Inflammatory macrophage treated with lipopolysaccharide for 1 hour (primary cell): ENCODE data around the gene COASY.
"Not testable (repeated sequence)": the region's sequence is repeated elsewhere in the genome, so short reads cannot be mapped to it uniquely, and the experiment has no call there.

ENCODE experiments used
- DNase-seq, 2 donors: peaks; one replicate each; pipeline ENCODE4 v3.0.0-alpha.2; 2020 to 2022

Gene COASY

GRCh38 chr17:42535155-42536047 is 26.5 kb upstream of the COASY start:
- DNase-seq: no peak

- DNase-seq: peak; percentile 90 to 91
These were observed 25.9 kb upstream of the COASY start, which contains the start of gene NAGLU for GRCh38 chr17:42536048-42536371. NAGLU (plus strand) TSS chr17:42536241; CDS start chr17:42536273, 32 bp downstream.

DNA sequence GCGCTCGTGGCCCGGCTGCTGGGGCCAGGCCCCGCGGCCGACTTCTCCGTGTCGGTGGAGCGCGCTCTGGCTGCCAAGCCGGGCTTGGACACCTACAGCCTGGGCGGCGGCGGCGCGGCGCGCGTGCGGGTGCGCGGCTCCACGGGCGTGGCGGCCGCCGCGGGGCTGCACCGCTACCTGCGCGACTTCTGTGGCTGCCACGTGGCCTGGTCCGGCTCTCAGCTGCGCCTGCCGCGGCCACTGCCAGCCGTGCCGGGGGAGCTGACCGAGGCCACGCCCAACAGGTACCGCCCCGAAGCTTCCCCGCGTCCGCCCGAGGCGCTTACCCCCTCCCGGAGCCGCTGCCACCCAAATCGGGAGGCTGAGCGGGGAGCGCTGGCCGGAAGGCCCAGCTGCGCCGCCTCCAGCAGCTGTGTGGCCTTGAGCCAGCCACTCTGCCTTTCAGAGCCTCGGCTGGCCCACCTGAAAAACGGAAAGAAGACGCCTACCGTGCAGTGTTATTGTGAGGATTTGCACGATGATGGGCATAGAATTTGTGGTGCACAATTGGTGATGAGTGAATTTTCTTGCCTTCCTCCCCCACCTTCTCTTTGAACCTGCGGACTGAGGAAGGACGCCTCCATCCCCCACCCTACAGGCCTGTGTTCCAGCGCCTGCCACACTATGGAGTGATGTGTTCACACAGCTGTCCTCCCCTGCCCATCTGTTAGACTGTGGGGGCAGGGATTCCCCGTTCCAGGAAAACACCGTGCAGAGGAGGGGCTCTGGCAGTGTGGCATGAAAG is 25.4 kb upstream of the COASY start:
- DNase-seq: peak; percentile 59 to 70

- DNase-seq: no peak
These were observed 24.7 kb upstream of the COASY start for GRCh38 chr17:42537156-42537805.

DNA sequence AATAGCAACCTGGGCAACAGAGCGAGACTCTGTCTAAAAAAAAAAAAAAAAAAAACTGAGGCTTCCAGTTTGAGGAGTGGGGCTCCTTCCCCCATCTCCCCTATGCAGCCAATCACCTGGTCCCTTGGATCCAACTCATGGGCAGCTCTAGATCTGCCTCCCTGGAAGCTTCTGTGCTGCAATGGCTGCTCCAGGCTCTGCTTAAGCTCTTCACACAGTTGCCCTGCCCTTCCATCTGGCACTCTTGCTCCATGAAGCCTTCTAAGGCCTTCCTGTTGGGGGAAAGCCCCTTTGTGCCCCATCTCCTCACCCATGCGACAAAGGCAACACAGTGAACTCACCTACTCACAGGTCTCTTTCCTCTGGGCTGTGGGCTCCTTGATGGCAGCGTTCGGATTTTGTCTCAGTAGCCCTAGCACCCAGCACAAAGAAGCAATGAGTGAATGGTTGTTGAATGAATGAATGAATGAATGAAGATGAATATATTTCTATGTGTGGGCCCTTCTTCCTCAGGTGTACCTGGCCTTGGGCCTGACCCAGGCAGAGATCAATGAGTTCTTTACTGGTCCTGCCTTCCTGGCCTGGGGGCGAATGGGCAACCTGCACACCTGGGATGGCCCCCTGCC is 24.0 kb upstream of the COASY start:
- no peak for DNase-seq

GRCh38 chr17:42538482-42538881 is 23.5 kb upstream of the COASY start:
- no peak for DNase-seq

- not testable (repeated sequence) for DNase-seq
These were observed 21.4 kb upstream of the COASY start for GRCh38 chr17:42540558-42540957.

- DNase-seq: no peak
These were observed 20.7 kb upstream of the COASY start for GRCh38 chr17:42541041-42541833.

DNA sequence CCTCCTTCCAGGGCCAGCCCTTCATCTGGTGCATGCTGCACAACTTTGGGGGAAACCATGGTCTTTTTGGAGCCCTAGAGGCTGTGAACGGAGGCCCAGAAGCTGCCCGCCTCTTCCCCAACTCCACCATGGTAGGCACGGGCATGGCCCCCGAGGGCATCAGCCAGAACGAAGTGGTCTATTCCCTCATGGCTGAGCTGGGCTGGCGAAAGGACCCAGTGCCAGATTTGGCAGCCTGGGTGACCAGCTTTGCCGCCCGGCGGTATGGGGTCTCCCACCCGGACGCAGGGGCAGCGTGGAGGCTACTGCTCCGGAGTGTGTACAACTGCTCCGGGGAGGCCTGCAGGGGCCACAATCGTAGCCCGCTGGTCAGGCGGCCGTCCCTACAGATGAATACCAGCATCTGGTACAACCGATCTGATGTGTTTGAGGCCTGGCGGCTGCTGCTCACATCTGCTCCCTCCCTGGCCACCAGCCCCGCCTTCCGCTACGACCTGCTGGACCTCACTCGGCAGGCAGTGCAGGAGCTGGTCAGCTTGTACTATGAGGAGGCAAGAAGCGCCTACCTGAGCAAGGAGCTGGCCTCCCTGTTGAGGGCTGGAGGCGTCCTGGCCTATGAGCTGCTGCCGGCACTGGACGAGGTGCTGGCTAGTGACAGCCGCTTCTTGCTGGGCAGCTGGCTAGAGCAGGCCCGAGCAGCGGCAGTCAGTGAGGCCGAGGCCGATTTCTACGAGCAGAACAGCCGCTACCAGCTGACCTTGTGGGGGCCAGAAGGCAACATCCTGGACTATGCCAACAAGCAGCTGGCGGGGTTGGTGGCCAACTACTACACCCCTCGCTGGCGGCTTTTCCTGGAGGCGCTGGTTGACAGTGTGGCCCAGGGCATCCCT is 18.5 kb upstream of the COASY start:
- no peak for DNase-seq

GRCh38 chr17:42544874-42545283 is 17.1 kb upstream of the COASY start:
- no peak for DNase-seq

DNA sequence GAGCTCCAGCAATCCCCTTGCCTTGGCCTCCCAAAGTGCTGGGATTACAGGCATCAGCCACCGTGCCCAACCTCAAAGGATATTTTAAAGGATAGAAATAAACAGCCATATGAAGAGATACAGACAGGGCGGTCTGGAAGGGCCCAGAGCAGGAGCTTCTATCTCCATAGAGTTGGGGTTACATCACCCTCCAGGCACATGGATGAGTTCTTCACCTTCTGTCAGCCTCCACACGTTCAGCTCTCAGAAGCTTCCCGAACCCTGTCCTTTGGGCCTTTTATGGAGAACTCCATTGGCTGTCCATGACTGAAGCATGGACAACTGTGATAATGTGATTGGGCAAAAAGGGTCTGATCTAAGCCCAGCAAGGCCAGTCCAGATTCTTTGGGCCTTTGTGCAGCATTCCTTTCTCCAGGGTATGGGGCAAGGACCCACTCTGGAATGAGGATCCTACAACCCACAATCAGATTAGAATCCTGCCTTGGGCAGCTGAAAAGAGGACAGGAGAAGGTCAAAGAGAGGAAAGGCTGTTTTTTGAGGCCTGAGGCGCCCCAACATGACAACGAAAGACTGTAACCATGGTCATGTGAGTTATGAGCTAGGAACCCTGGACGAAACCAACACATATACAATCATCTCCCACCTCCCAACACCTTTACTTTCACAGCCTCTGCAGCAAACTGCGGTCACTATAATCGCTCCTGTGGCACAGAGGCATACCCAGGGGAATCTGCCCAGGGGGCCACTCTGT is 16.0 kb upstream of the COASY start:
- DNase-seq: not testable (repeated sequence)

DNA sequence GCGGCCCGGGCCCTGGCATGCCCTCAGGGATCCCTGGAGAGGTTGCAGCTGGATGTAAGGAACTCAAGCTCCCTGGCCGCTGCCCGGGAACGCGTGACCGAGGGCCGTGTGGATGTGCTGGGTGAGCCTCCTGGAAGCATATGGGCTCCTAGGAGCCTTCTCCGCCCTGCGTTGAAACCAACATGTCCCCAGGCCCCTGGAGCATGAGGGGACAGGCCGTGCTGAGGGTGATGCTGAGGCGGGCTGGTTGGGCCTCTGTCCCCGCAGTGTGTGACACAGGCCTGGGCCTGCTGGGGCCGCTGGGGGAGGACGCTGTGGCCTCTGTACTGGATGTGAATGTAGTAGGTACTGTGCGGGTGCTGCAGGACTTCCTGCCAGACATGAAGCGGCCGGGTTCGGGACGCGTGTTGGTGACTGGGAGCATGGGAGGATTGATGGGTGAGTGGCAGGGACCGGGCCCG is 14.9 kb upstream of the COASY start:
- no peak for DNase-seq

DNA sequence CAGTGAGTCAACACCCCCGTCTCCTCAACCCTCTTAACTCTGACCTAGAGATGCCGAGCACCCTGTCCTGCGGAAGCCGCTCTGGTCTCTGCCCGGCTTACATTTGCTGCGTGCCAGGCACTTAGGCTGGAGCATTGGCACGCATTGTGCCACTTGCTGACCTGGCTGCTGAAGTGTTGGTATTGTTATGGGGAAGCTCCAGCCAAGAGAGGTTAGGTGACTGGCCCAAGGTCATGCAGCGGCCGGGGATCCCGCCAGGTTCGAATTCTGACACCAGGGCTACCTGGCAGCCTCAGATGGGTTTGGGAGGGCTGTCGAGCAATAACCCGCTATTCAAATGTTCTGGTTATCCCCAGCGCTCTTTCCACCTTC is 14.3 kb upstream of the COASY start:
- no peak for DNase-seq

DNA sequence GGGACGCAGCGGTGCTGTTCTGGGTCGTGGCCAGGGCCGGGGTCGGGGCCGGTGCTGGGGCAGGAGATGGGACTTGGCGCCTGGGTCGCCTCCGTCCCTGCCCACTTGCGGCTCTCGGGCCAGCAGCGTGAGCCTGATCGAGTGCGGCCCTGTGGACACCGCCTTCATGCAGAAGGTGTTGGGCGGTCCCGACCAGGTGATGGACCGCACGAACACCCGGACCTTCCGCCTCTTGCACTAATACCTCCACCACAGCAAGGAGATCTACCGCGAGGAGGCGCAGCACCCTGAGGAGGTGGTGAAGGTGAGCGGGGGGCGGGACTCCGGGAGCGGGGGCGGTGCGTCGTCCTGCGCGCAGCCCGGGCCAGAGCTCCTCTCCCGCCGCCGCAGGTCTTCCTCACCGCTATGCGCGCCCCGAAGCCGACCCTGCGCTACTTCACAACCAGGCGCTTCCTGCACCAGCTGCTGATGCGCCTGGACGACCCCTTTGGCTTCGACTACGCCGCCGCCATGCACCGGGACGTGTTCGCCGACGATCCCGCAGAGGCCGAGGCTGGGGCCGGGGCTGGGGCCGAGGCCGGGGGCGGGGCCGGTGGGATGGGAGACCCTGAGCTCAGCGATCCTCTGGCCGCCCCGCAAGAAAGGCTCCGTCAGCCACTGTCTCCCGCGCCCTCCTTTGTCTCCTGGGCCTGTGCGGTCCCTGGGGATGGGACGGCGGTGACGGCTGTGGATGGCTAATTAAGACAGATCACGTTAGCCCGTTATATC is 13.7 kb upstream of the COASY start:
- DNase-seq: no peak

- DNase-seq: no peak
These were observed 12.8 kb upstream of the COASY start for GRCh38 chr17:42548993-42549755.

GRCh38 chr17:42552736-42553135 is 9.2 kb upstream of the COASY start, which contains the start of gene HSD17B1:
HSD17B1 (plus strand) TSS chr17:42552923; CDS start chr17:42552934, 11 bp downstream.
- DNase-seq: not testable (repeated sequence)

DNA sequence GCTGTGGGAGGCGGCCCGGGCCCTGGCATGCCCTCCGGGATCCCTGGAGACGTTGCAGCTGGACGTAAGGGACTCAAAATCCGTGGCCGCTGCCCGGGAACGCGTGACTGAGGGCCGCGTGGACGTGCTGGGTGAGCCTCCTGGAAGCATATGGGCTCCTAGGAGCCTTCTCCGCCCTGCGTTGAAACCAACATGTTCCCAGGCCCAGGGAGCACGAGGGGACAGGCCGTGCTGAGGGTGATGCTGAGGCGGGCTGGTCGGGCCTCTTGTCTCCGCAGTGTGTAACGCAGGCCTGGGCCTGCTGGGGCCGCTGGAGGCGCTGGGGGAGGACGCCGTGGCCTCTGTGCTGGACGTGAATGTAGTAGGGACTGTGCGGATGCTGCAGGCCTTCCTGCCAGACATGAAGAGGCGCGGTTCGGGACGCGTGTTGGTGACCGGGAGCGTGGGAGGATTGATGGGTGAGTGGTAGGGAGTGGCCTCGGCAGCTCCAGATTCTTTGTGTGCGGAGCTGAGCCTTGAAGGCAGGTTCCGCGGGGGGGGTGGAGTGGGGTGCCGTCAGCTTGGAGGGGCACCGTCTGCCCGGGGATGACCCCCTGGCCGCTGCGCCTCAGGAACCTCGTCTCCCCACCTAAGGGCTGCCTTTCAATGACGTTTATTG is 8.7 kb upstream of the COASY start:
- no peak for DNase-seq

GRCh38 chr17:42553866-42554249 is 8.1 kb upstream of the COASY start:
- DNase-seq: no peak
